Retinal pigment epithelial cell (primary cell): ENCODE data around the gene MATK.
"Not testable (repeated sequence)": the region's sequence is repeated elsewhere in the genome, so short reads cannot be mapped to it uniquely, and the experiment has no call there.

Experiments
- DNase-seq: peaks from one replicate; pipeline ENCODE4 v3.0.0-alpha.2; 2010; ENCODE audit warnings: low read depth
- H3K4me3 ChIP-seq: 2 replicates; pipeline ENCODE4 v1.5.1; 2011; ENCODE audit warnings: mild to moderate bottlenecking, low read length, control low read depth, moderate library complexity
- TF ChIP-seq, protein P1 (sequence below): conservative IDR thresholded peaks from 2 replicates; pipeline ENCODE4 v1.5.1; 2011; ENCODE audit warnings: low read depth, low read length, control low read depth, inconsistent platforms

MATK gene

GRCh38 chr19:3768748-3769099 lies 17.5 kb downstream of the MATK start:
- TF ChIP-seq, protein P1, sequence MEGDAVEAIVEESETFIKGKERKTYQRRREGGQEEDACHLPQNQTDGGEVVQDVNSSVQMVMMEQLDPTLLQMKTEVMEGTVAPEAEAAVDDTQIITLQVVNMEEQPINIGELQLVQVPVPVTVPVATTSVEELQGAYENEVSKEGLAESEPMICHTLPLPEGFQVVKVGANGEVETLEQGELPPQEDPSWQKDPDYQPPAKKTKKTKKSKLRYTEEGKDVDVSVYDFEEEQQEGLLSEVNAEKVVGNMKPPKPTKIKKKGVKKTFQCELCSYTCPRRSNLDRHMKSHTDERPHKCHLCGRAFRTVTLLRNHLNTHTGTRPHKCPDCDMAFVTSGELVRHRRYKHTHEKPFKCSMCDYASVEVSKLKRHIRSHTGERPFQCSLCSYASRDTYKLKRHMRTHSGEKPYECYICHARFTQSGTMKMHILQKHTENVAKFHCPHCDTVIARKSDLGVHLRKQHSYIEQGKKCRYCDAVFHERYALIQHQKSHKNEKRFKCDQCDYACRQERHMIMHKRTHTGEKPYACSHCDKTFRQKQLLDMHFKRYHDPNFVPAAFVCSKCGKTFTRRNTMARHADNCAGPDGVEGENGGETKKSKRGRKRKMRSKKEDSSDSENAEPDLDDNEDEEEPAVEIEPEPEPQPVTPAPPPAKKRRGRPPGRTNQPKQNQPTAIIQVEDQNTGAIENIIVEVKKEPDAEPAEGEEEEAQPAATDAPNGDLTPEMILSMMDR, result no peak
- H3K4me3 ChIP-seq, result no peak overlapping the region
- no peak for DNase-seq

DNA sequence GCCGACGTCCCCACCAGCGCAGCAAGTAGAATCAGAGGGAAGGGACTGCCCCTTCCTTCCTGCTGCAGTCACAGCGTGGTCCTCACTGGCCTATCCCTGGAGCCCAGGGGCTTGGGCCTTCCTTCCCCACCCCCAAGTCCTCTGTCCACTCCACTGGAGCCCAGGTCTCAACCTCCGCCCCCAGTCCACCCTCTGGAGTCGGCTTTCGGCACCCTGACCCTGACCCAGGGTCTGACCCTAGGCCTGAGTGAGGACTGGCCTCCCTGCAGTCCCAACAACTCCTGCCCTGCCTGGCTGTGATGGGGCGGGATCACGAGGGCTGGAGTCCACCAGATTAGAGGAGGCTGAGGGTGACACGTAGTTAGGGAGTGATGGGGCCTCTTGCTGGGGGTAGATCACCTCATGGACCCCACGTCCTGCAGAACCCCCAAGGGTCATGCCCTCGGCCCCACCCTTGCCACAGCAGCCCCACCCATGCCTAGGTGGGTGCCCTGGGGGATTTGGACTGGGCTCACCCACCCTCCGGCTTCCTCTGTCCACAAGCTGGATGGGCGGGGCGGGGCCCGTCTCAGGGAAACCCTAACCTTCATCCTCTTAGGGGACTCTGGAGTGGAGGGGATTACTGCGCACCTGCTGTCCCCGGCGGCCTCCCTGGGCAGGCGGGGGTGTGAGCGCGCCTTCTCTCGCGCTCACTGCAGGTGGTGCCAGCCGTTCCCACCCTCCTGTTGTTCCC lies 18.0 kb downstream of the MATK start:
- no peak overlapping the region for H3K4me3 ChIP-seq
- TF ChIP-seq, protein P1, result no peak
- no peak for DNase-seq

- H3K4me3 ChIP-seq, result no peak overlapping the region
- TF ChIP-seq, protein P1, result no peak
- DNase-seq, result no peak
Observed at GRCh38 chr19:3767050-3767449, 19.1 kb downstream of the MATK start.

DNA sequence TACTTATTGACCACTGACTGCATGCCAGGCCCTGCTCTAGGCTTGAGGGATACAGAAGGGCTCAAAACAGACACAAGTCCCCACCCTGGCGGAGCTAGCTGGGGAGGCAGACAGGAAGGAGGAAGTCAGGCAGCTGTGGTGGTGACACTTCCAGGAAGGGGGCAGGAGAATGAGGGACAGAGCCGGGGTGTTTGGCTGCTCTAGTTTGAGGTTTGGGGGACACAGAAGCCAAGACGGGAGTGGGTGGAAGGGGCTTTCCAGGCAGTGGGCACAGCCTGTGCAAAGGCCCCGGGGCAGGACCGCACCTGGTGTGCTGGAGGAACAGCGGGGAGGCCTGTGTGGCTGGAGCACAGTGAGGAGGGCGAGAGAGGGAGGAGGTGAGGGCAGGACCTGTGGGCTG lies 19.7 kb downstream of the MATK start:
- no peak overlapping the region for H3K4me3 ChIP-seq
- TF ChIP-seq, protein P1, result no peak
- no peak for DNase-seq

DNA sequence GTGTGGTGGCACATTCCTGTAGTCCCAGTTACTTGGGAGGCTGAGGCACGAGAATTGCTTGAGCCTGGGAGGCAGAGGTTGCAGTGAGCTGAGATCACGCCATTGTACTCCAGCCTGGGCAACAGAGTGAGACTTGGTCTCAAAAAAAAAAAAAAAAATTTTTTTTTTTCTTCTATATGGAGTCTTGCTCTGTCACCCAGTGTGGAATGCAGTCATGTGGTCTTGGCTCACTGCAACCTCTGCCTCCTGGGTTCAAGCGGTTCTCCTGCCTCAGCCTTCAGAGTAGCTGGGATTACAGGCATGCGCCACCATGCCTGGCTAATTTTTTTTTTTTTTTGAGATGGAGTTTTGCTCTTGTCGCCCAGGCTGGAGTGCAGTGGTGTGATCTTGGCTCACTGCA lies 20.4 kb downstream of the MATK start:
- DNase-seq, H3K4me3 ChIP-seq: not testable (repeated sequence)

DNA sequence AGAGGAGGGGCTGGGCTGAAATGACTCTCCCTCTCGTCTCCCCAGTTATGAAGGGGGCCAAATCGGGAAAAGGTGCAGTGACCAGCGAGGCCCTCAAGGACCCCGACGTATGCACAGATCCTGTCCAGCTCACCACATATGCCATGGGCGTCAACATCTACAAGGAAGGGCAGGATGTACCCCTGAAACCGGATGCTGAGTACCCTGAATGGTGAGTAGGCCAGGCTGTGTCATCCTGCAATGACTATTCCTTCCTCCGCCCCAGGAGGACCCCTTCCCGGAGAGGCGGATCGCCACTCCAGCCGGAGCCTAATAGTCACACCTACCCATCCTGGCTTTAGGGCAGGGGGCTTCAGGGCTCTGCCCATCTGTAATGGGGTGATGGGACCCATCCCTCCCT lies 21.1 kb downstream of the MATK start:
- no peak for DNase-seq
- no peak overlapping the region for H3K4me3 ChIP-seq
- TF ChIP-seq, protein P1, result no peak

- peak within 1 kb of the TSS; percentile 99 for H3K4me3 ChIP-seq
- peak; percentile 94 for DNase-seq
- TF ChIP-seq, protein P1, result no peak
Observed at GRCh38 chr19:3762501-3763459, 23.4 kb downstream of the MATK start, which contains the start of gene MRPL54. TSS of gene MRPL54 (plus strand) at chr19:3762682. CDS start at chr19:3762701, 19 bp downstream.
